Mucosa of rectum (tissue), 2 donors: ENCODE data around the gene AMIGO1.

Experiments
- H3K27ac ChIP-seq, 2 donors: one replicate each; pipeline ENCODE4 v1.7.0; 2013; ENCODE audit warnings: inconsistent platforms in 2 of 2, low read depth in 2 of 2, low read length in 2 of 2
- H3K27me3 ChIP-seq, 2 donors: one replicate each; pipeline ENCODE4 v1.7.0; 2013; ENCODE audit warnings: low read length in 2 of 2; ENCODE audit not compliant: control insufficient read depth in 2 of 2, insufficient read depth in 2 of 2
- H3K36me3 ChIP-seq, 2 donors: one replicate each; pipeline ENCODE4 v1.7.0; 2013; ENCODE audit warnings: low read length in 2 of 2; ENCODE audit not compliant: control insufficient read depth in 2 of 2, insufficient read depth in 2 of 2
- H3K4me1 ChIP-seq, 2 donors: one replicate each; pipeline ENCODE4 v1.7.0; 2013; ENCODE audit warnings: low read length in 2 of 2, mild to moderate bottlenecking in 1 of 2; ENCODE audit not compliant: control insufficient read depth in 2 of 2, insufficient read depth in 2 of 2
- H3K4me3 ChIP-seq, 2 donors: one replicate each; pipeline ENCODE4 v1.7.0; 2013; ENCODE audit warnings: low read length in 2 of 2
- H3K9ac ChIP-seq, 2 donors: one replicate each; pipeline ENCODE4 v1.7.0; 2013; ENCODE audit warnings: low read length in 2 of 2, low read depth in 1 of 2, mild to moderate bottlenecking in 1 of 2
- H3K9me3 ChIP-seq, 2 donors: one replicate each; pipeline ENCODE4 v1.7.0; 2013; ENCODE audit warnings: low read length in 2 of 2; ENCODE audit not compliant: control insufficient read depth in 2 of 2
- donor health status: healthy.
- donor health status: Normal muscosa, but diverticular disease.

AMIGO1 gene

GRCh38 chr1:109466125-109466451 is 43.4 kb downstream of the AMIGO1 start:
- Histone ChIP-seq H3K4me3 (peak overlapping the region; percentile 49 to 57), H3K9ac (peak overlapping the region in 1 of 2 donors; percentile 20), H3K27ac (no peak overlapping the region), H3K27me3 (peaks cover 37 to 50% of the 10 kb centered on the region in 2 donors), H3K9me3 (no peaks in the 10 kb centered on the region), H3K4me1 (peaks cover 2 to 5% of the 10 kb centered on the region in 2 donors), H3K36me3 (no peaks in the 10 kb centered on the region)

GRCh38 chr1:109457819-109458218 is 51.7 kb downstream of the AMIGO1 start:
- Histone ChIP-seq H3K4me1 (no peaks in the 10 kb centered on the region), H3K4me3 (no peak overlapping the region), H3K27me3 (peaks cover 0 to 2% of the 10 kb centered on the region in 2 donors), H3K9me3 (peaks cover 0 to 4% of the 10 kb centered on the region in 2 donors), H3K27ac (no peak overlapping the region), H3K36me3 (no peaks in the 10 kb centered on the region), H3K9ac (no peak overlapping the region)

- peaks cover 0 to 4% of the 10 kb centered on the region in 2 donors for H3K9me3 ChIP-seq
- H3K4me1 ChIP-seq: no peaks in the 10 kb centered on the region
- H3K27ac ChIP-seq: no peak overlapping the region
- H3K27me3 ChIP-seq: no peaks in the 10 kb centered on the region
- no peak overlapping the region for H3K9ac ChIP-seq
- no peaks in the 10 kb centered on the region for H3K36me3 ChIP-seq
- no peak overlapping the region for H3K4me3 ChIP-seq
Observed at GRCh38 chr1:109454497-109455133, 54.9 kb downstream of the AMIGO1 start.
